Measurements from ENCODE around the gene RELT. TPM values are rescaled to one million over a fixed set of nuclear protein-coding genes. Genes with fewer than 3 reads are reported as not detected.

RELT gene
- total and polyA plus RNA-seq, 2 experiments from 2014 or later, result 2.0 to 6.3 TPM

DNA sequence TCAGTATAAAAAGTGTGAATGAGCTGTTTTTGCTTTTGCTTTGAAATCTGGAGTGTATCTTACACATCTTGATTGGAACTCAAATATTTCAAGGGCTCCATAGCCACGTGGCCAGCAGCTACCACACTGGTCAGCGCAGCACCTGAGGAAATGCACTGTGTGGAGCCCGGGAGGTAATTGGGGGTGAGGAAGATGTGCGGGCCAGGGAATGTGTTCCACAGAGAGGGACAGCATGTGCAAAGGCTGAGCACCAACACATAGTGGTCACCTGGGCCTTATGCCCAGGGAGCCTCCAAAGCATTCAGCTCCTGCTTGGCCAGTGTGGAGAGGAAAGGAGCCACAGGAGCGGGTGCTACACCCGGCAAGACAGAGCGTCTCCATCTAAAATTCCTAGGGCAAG lies 20.8 kb downstream of the RELT start:
- Histone ChIP-seq H4K20me1 (replicated peaks; ENCODE audit: insufficient read depth) (no peaks in the 10 kb centered on the region), H2AFZ (no peak overlapping the region), H3K4me1 (ENCODE audit: insufficient read depth) (no peaks in the 10 kb centered on the region), H3K27me3 (ENCODE audit: insufficient read depth) (no peaks in the 10 kb centered on the region), H3K79me2 (replicated peaks; ENCODE audit: insufficient read depth) (no peaks in the 10 kb centered on the region), H3K9me2 (ENCODE audit: insufficient read depth) (no peaks in the 10 kb centered on the region), H3K4me3 (no peak overlapping the region), H3K36me3 (ENCODE audit: insufficient read depth) (no peaks in the 10 kb centered on the region), H3K27ac (ENCODE audit: low read depth) (no peak overlapping the region), H3F3A (replicated peaks; ENCODE audit: low read depth) (no peaks in the 10 kb centered on the region), H3K4me2 (no peak overlapping the region)
- H3K9me3 Mint-ChIP-seq, result no peaks in the 10 kb centered on the region; the same call in 2 of the 3 replicates
- ATAC-seq, result no peak
- TF ChIP-seq CREB1 (CRISPR knock-in tag; IDR thresholded peaks at IDR 0.05; ENCODE audit: low read depth) (no peak), JUNB (IDR thresholded peaks at IDR 0.05; ENCODE audit: unreplicated experiment) (no peak), NANOG (IDR thresholded peaks at IDR 0.05; ENCODE audit: borderline replicate concordance) (no peak), REST (IDR thresholded peaks at IDR 0.05; ENCODE audit: unreplicated experiment) (no peak)
- TF ChIP-seq, protein P1, sequence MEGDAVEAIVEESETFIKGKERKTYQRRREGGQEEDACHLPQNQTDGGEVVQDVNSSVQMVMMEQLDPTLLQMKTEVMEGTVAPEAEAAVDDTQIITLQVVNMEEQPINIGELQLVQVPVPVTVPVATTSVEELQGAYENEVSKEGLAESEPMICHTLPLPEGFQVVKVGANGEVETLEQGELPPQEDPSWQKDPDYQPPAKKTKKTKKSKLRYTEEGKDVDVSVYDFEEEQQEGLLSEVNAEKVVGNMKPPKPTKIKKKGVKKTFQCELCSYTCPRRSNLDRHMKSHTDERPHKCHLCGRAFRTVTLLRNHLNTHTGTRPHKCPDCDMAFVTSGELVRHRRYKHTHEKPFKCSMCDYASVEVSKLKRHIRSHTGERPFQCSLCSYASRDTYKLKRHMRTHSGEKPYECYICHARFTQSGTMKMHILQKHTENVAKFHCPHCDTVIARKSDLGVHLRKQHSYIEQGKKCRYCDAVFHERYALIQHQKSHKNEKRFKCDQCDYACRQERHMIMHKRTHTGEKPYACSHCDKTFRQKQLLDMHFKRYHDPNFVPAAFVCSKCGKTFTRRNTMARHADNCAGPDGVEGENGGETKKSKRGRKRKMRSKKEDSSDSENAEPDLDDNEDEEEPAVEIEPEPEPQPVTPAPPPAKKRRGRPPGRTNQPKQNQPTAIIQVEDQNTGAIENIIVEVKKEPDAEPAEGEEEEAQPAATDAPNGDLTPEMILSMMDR (conservative IDR thresholded peaks at IDR 0.05; ENCODE audit: low read depth in 2 of 2), result no peak
- H3K27ac Mint-ChIP-seq, result no peak overlapping the region
- H3K36me3 Mint-ChIP-seq (ENCODE audit: low read depth), result no peaks in the 10 kb centered on the region
- H3K27me3 Mint-ChIP-seq (ENCODE audit: insufficient read depth, low read depth, poor library complexity), result peaks cover 9% of the 10 kb centered on the region
- H3K4me1 Mint-ChIP-seq, result peaks cover 4% of the 10 kb centered on the region
- no peak for DNase-seq (ENCODE audit: low spot score)
- H3K4me3 Mint-ChIP-seq, result no peak overlapping the region

DNA sequence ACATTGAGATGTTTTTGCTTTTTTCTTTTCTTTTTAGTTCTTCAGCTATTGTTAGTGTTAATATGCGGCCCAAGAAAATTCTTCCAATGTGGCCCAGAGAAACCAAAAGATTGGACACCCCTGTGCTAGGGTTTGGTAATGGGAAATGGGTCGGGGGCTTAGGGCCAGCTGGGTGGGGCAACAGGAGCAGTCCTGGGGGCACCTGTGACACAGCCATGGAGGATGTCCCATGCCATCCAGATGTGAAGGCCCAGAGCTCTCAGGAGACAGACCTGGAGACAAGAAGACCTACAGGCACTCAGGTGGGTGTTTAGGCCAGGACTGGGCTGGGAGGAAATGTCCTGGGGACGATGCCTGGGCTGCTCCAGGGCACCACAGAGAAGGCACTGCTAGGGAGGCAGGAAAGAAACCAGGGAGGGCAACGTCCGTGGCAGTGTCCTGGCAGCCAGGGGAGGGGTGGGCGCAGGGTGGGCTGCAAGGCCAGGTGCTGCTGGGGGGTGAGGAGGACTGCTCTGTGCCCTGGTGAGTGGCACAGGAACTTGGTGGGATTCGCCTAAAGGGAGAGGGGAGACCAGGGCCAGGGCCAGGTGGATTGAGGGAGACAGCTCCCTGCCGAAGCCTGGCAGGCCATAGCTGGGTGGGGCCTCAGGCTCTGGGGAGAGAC lies 21.4 kb downstream of the RELT start:
- H3K4me1 Mint-ChIP-seq, result peaks cover 4% of the 10 kb centered on the region
- H3K27ac Mint-ChIP-seq, result no peak overlapping the region
- no peaks in the 10 kb centered on the region for H3K36me3 Mint-ChIP-seq (ENCODE audit: low read depth)
- H3K27me3 ChIP-seq (ENCODE audit: insufficient read depth), result no peaks in the 10 kb centered on the region
- no peaks in the 10 kb centered on the region for H4K20me1 ChIP-seq (replicated peaks; ENCODE audit: insufficient read depth)
- H3K9me2 ChIP-seq (ENCODE audit: insufficient read depth), result no peaks in the 10 kb centered on the region
- H3K9me3 Mint-ChIP-seq, result no peaks in the 10 kb centered on the region; the same call in 2 of the 3 replicates
- H3K36me3 ChIP-seq (ENCODE audit: insufficient read depth), result no peaks in the 10 kb centered on the region
- no peak overlapping the region for H2AFZ ChIP-seq
- H3K4me3 ChIP-seq, result no peak overlapping the region
- H3K27ac ChIP-seq (ENCODE audit: low read depth), result no peak overlapping the region
- H3K4me3 Mint-ChIP-seq, result no peak overlapping the region
- ATAC-seq (no peak), DNase-seq (ENCODE audit: low spot score) (no peak)
- H3F3A ChIP-seq (replicated peaks; ENCODE audit: low read depth), result 0 out of 2 replicates have a peak, but pooled peaks cover 2% of the 10 kb centered on the region
- no peak for TF ChIP-seq ETS1 (IDR thresholded peaks at IDR 0.05)
- TF ChIP-seq, protein P1 (conservative IDR thresholded peaks at IDR 0.05; ENCODE audit: low read depth in 2 of 2), result no peak
- no peak overlapping the region for H3K4me2 ChIP-seq
- H3K4me1 ChIP-seq (ENCODE audit: insufficient read depth), result no peaks in the 10 kb centered on the region
- no peaks in the 10 kb centered on the region for H3K79me2 ChIP-seq (replicated peaks; ENCODE audit: insufficient read depth)
- H3K27me3 Mint-ChIP-seq (ENCODE audit: insufficient read depth, low read depth, poor library complexity), result peaks cover 9% of the 10 kb centered on the region

All from GM23338 (cell line).